NCI-H524 treated with DMSO at 0.1 percent for 48 hours (cell line): ENCODE data around the gene ADIPOR2.

Experiments
- DNase-seq: peaks from one replicate; lab custom pipeline; 2025; lab: John Stamatoyannopoulos, UW

ADIPOR2 gene

DNA sequence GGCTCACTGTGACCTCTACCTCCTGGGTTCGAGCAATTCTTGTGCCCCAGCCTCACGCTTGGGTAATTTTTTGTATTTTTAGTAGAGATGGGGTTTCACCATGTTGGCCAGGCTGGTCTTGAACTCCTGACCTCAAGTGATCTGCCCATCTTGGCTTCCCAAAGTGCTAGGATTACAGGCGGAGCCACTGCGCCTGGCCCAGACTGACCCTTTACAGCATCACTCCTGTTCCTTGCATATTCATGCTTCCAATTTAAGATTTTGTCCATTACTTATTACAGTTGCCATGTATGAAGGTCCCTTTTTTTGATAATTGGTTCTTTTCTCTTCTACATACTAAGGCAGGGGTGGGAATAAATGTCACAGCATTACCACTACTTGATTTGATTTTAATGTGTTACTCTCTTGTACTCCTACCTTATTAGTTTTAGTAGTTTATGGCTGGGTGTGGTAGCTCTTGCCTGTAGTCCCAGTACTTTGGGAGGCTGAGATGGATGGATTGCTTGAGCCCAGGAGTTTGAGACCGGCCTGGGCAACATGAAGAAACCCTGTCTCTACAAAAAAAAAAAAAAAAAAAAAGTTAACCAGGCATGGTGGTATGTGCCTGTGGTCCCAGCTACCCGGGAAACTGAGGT is 46.9 kb downstream of the ADIPOR2 start:
- DNase-seq = no peak

GRCh38 chr12:1738446-1738845 is 47.6 kb downstream of the ADIPOR2 start:
- no peak for DNase-seq

DNA sequence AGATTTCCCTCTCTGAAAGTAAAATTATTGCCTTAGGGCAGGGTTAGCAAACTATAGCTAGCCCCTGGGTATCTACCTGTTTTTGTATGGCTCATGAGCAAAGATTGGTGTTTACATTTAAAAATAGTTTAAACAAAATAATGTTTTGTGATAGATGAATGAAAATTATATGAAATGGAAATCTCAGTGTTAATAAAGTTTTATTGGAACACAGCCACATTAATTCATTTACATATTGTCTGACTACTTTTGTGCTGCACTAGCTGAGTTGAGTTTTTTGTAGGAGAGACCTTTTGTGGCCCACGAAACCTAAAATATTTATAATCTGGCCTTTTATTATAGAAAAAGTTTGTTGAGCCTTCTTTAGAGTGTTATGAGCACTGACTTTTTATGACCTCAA is 48.5 kb downstream of the ADIPOR2 start:
- DNase-seq = no peak

- DNase-seq = no peak
Measured at GRCh38 chr12:1740161-1740948, 49.5 kb downstream of the ADIPOR2 start.

- DNase-seq = no peak
Measured at GRCh38 chr12:1741154-1741949, 50.5 kb downstream of the ADIPOR2 start.

- DNase-seq = no peak
Measured at GRCh38 chr12:1744932-1745331, 54.1 kb downstream of the ADIPOR2 start.

- DNase-seq = no peak
Measured at GRCh38 chr12:1747609-1748008, 56.7 kb downstream of the ADIPOR2 start.

- DNase-seq = no peak
Measured at GRCh38 chr12:1749019-1749418, 58.1 kb downstream of the ADIPOR2 start.

GRCh38 chr12:1750300-1750699 is 59.4 kb downstream of the ADIPOR2 start:
- no peak for DNase-seq

DNA sequence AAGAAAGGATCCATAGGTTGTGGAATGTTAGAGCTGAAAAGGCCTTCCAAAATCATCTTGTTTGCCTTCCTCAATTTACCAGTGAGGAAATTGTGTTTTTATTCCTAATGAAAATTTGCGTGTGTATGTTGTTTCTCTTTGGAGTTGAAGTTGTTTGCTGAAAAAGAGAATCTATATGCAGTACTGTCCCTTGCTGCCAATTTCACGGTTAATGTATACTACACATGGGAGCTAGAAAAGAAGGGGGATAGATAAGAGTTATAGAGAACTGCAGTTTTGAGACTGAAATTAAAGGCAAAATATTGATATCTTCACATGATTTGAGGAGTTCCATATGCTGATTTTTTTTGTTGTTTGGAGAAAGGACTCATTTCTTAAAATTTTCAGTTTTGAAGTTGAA is 67.5 kb downstream of the ADIPOR2 start:
- no peak for DNase-seq

GRCh38 chr12:1758887-1759286 is 68.0 kb downstream of the ADIPOR2 start:
- DNase-seq = no peak

DNA sequence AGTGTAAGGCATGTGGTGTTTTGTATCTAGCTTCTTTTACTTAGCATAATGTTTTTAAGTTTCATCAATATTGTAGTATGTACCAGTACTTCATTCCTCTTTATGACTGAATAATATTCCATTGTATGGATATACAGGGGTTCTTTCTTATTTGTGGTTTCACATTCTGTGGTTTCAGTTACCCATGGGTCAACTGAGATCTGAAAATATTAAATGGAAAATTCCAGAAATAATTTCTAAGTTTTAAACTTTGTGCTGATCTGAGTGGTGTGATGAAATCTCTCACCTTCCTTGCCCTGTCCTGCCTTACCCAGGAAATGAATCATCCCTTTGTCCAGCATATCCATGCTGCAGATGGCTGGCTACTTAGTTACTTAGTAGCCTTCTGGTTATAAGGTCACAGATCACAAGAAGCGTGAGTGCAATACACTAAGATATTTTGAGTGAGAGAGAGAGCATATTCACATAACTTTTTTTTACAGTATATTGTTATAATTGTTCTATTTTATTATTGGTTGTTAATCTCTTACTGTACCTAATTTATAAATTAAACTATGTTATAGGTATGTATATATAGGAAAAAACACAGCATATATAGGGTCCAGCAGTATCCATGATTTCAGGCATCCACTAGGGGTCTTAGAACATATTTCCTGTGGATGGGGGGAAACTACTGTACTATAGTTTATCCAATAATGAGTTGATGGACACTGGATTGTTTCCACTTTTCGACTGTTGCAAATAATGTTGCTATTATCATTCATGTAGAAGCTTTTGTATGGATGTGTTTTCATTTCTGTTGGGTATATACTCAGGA is 69.9 kb downstream of the ADIPOR2 start:
- no peak for DNase-seq

DNA sequence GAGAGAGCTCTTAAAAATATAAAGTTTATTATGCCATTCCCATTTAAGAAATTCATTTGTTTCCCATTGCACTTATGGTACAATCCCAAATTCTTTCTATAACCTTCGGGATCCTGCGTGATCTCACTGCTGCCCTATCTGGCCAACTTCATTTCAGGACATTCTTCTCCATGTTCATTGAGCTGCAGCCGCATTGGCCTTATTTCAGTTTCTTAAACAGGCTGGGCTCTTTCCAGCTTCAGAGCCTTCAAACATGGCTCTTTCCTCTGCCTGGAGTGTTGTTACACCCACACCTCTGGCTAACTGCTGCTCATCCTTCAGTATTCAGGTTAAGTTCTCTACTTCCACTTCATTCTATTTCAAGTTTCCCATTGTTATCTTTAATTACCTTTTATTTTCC is 71.0 kb downstream of the ADIPOR2 start:
- no peak for DNase-seq

- no peak for DNase-seq
Measured at GRCh38 chr12:1763153-1763552, 72.3 kb downstream of the ADIPOR2 start.

DNA sequence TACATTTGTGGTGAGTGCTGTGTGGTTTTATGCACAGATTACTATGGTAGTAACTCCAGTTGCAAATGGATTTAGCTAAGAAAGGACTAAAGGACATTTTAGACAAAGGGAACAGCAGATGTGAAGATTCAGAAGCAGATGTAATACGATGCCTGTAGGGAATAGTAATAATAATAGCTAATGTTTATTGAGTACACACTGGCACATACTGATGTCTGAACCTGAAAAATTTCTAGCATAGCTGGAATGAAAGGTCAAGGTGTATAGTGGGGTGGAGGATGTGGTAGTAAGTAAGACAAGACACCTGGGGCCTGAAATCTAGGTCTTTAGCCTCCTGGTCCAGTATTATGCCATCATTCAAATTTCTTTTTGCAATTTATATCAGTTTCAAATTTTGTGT is 75.2 kb downstream of the ADIPOR2 start:
- DNase-seq = no peak

- DNase-seq = no peak
Measured at GRCh38 chr12:1767407-1768090, 76.7 kb downstream of the ADIPOR2 start.

GRCh38 chr12:1768615-1769014 is 77.7 kb downstream of the ADIPOR2 start:
- peak; percentile 25 for DNase-seq

DNA sequence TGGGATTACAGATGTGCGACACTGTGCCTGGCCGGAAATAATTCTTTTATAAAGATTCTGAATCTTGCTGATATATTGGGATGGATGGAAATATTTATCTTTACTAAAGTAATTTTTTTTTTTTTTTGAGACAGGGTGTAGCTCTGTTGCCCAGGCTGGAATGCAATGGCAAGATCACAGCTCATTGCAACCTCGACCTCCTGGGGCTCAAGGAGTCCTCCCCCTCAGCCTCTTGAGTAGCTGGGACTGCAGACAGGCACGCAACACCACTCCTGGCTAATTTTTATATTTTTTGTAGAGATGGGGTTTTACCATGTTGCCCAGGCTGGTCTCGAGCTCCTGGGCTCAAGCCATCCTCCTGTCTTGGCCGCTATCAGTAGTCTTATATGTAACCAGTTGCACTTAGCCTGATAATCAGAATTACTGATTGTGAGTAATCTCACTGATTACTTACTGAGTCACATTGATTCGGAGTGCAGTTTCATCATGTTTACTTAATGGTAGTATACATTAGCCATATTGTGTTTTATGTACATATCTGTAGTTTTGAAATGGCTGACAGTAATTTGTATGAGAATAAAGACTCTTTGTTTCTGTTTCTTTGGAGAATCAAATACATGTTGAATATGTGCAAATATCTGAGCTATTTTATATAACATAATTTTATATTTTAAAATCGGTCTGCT is 79.1 kb downstream of the ADIPOR2 start:
- DNase-seq = no peak

- DNase-seq = no peak
Measured at GRCh38 chr12:1773937-1774655, 83.2 kb downstream of the ADIPOR2 start.
